HCT116 (cell line): Measurements from ENCODE around the gene KMT2E. TPM values are rescaled to one million over a fixed set of nuclear protein-coding genes. Genes with fewer than 3 reads are reported as not detected.

Experiments
- ATAC-seq: fragments of 200-7000 bp; cut with Tn5 transposase; 2 replicates; pipeline ENCODE4 v1.9.1; 2020; ENCODE audit warnings: mild to moderate bottlenecking, moderate library complexity
- BruUV-seq: library from RNA; stranded (reverse); fragments of 400-500 nt; replicated peaks from 2 replicates; lab custom pipeline; 2021; lab: Mats Ljungman, UMichigan
- CTCF ChIA-PET: fragments of 300-600 bp; sonication (Branson Sonifier 250); formaldehyde crosslinking; loops from one replicate; lab custom pipeline; 2021; ENCODE audit warnings: antibody characterized with exemption; lab: Charles Lee
- POLR2A ChIA-PET: fragments of 300-600, 350-600 bp; sonication (Branson Sonifier 250); formaldehyde crosslinking; loops from one replicate; lab custom pipeline; 2021; ENCODE audit warnings: antibody characterized with exemption; lab: Charles Lee
- RAD21 ChIA-PET, 2 experiments: fragments of 300-600 bp; sonication (Branson Sonifier 250); formaldehyde crosslinking; loops; one replicate each; lab custom pipeline; 2023; ENCODE audit warnings: low total read pairs in 2 of 2; ENCODE audit not compliant: uncharacterized antibody in 2 of 2, unreplicated experiment in 2 of 2, low non-redundant PET in 1 of 2; lab: Charles Lee
- DNase-seq: peaks from one replicate; pipeline ENCODE4 v3.0.0-alpha.2; 2010; ENCODE audit warnings: low read depth, low spot score
- H2AFZ ChIP-seq: fragments of 200-600 bp; shearing (Covaris generic), sonication (generic); 2 replicates; pipeline ENCODE4 v1.6.1; 2017; ENCODE audit warnings: low read depth, mixed run types, mixed read lengths, antibody characterized with exemption, low read length; ENCODE audit not compliant: poor library complexity, severe bottlenecking
- H3K27ac ChIP-seq: 2 replicates; pipeline ENCODE4 v1.5.1; 2012; ENCODE audit warnings: low read depth, low read length
- H3K27me3 ChIP-seq: fragments of 200-600 bp; sonication (generic); 2 replicates; pipeline ENCODE4 v1.6.1; 2016; ENCODE audit warnings: mixed run types, low read length, mixed read lengths; ENCODE audit not compliant: insufficient read depth
- H3K36me3 ChIP-seq, 2 experiments: fragments of 200-500 bp in 1 of 2; fragments of 200-600 bp in 1 of 2; sonication (Bioruptor generic) in 1 of 2; sonication (generic) in 1 of 2; 2 replicates each; pipeline versions ENCODE4 v1.5.1 to v1.6.1; 2014 to 2016; ENCODE audit warnings: low read length in 2 of 2, inconsistent platforms in 1 of 2, mixed read lengths in 1 of 2, mixed run types in 1 of 2; ENCODE audit not compliant: insufficient read depth in 2 of 2, control insufficient read depth in 1 of 2
- H3K4me1 ChIP-seq, 2 experiments: fragments of 200-600 bp in 1 of 2; sonication (generic) in 1 of 2; 2 replicates each; pipeline versions ENCODE4 v1.5.1 to v1.6.1; 2012 to 2017; ENCODE audit warnings: low read length in 2 of 2, inconsistent platforms in 1 of 2, mild to moderate bottlenecking in 1 of 2, mixed read lengths in 1 of 2, mixed run types in 1 of 2, moderate library complexity in 1 of 2; ENCODE audit not compliant: insufficient read depth in 2 of 2, control insufficient read depth in 1 of 2
- H3K4me2 ChIP-seq: fragments of 200-600 bp; sonication (generic); 2 replicates; pipeline ENCODE4 v1.6.1; 2017; ENCODE audit warnings: mixed run types, low read length, mixed read lengths
- H3K4me3 ChIP-seq, 2 experiments: fragments of 200-600 bp in 1 of 2; sonication (generic) in 1 of 2; replicated peaks in 1 of 2; 2 replicates each; pipeline ENCODE4 v1.5.1; 2011 to 2016; ENCODE audit warnings: low read length in 2 of 2, control low read depth in 1 of 2, low read depth in 1 of 2, mild to moderate bottlenecking in 1 of 2, mixed read lengths in 1 of 2, mixed run types in 1 of 2
- H3K79me2 ChIP-seq: fragments of 200-600 bp; sonication (generic); 2 replicates; pipeline ENCODE4 v1.6.1; 2017; ENCODE audit warnings: mild to moderate bottlenecking, mixed run types, low read length, moderate library complexity, mixed read lengths; ENCODE audit not compliant: insufficient read depth
- H3K9ac ChIP-seq: fragments of 200-600 bp; sonication (generic); 2 replicates; pipeline ENCODE4 v1.6.1; 2016; ENCODE audit warnings: low read length, mixed read lengths
- H3K9me2 ChIP-seq: fragments of 200-600 bp; sonication (generic), shearing (Covaris generic); 2 replicates; pipeline ENCODE4 v1.6.1; 2017; ENCODE audit warnings: mixed run types, mild to moderate bottlenecking, moderate library complexity; ENCODE audit not compliant: insufficient read depth
- H3K9me3 ChIP-seq, 2 experiments: fragments of 200-500 bp in 1 of 2; fragments of 200-600 bp in 1 of 2; sonication (Bioruptor generic) in 1 of 2; sonication (generic) in 1 of 2; 2 replicates each; pipeline ENCODE4 v1.6.1; 2014 to 2017; ENCODE audit warnings: low read length in 2 of 2, mixed read lengths in 2 of 2, inconsistent platforms in 1 of 2, low read depth in 1 of 2, mild to moderate bottlenecking in 1 of 2, mixed run types in 1 of 2, moderate library complexity in 1 of 2; ENCODE audit not compliant: control insufficient read depth in 1 of 2, insufficient read depth in 1 of 2
- H4K20me1 ChIP-seq: fragments of 200-600 bp; sonication (generic), shearing (Covaris generic); 2 replicates; pipeline ENCODE4 v1.6.1; 2017; ENCODE audit warnings: mixed run types, mild to moderate bottlenecking, moderate library complexity; ENCODE audit not compliant: insufficient read depth
- POLR2AphosphoS5 ChIP-seq: IDR thresholded peaks from 2 replicates; pipeline ENCODE4 v1.6.1; 2011; ENCODE audit warnings: mild to moderate bottlenecking, low read depth, low read length, moderate library complexity
- SRF ChIP-seq: IDR thresholded peaks from 2 replicates; pipeline ENCODE4 v1.6.1; 2012; ENCODE audit warnings: low read depth
- ZFX ChIP-seq: fragments of 450-650 bp; IDR thresholded peaks from 2 replicates; pipeline ENCODE4 v1.6.1; 2017
- intact Hi-C: fragments of 100-400 bp; cut with micrococcal nuclease; formaldehyde crosslinking; loops from 2 replicates; pipeline ENCODE4 v1.10.0; 2022
- total RNA-seq: library from RNA; stranded (reverse); gene quantifications from one replicate; pipeline ENCODE4 v1.2.1, GENCODE V29; 2021; ENCODE audit not compliant: unreplicated experiment
- TF ChIP-seq, protein P1 (sequence below): IDR thresholded peaks from 2 replicates; pipeline ENCODE4 v1.6.1; 2011; ENCODE audit warnings: mild to moderate bottlenecking, low read length, moderate library complexity; ENCODE audit not compliant: insufficient replicate concordance; ENCODE audit errors: extremely low read depth
- TF ChIP-seq, protein P2 (sequence below): IDR thresholded peaks from 2 replicates; pipeline ENCODE4 v1.6.1; 2012

KMT2E gene
- total RNA-seq, 1 experiment from 2014 or later = 39.8 TPM

DNA sequence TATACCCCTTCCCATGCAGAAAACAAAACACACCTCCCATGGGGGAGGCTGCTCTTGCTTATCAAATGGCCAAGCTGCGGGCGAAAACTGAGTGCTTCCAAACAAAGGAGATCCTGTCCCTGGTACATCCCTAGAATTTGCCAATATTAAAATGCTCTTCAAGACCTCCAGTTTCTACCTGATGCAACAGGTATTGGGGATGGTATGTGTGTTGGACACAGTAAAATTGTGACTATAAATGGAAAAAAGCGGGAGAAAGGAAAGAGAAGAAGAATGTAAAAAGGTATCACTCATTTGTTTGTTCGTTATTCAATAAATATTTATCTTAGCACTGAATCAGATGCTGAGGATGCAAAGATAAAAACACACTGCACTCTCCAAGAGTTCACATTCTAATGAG, 123.9 kb downstream of the KMT2E start:
- Histone ChIP-seq H3K9me3 (no peaks in the 10 kb centered on the region), H3K9me2 (no peaks in the 10 kb centered on the region), H3K9ac (no peak overlapping the region), H3K4me2 (no peak overlapping the region), H4K20me1 (no peaks in the 10 kb centered on the region), H3K79me2 (peaks cover 8% of the 10 kb centered on the region), H3K27ac (no peak overlapping the region), H3K4me3 (no peak overlapping the region), H3K27me3 (no peaks in the 10 kb centered on the region), H3K4me1 (peaks cover 0 to 11% of the 10 kb centered on the region in 2 experiments; a peak in 1 of 4 replicates), H2AFZ (no peak overlapping the region), H3K36me3 (0 out of 4 replicates have a peak, but pooled peaks cover 0 to 3% of the 10 kb centered on the region in 2 experiments)
- intact Hi-C loops = no loop called here
- CTCF ChIA-PET = no interaction called here
- no TSS peak for BruUV-seq
- RAD21 ChIA-PET = no interaction called here
- TF ChIP-seq POLR2AphosphoS5 = no peak
- no peak for ATAC-seq
- DNase-seq = no peak
- POLR2A ChIA-PET = no interaction called here

- Histone ChIP-seq H3K9ac (no peak overlapping the region), H3K9me3 (no peaks in the 10 kb centered on the region), H3K9me2 (no peaks in the 10 kb centered on the region), H3K4me2 (no peak overlapping the region), H4K20me1 (no peaks in the 10 kb centered on the region), H3K4me3 (no peak overlapping the region), H3K4me1 (peaks cover 0 to 11% of the 10 kb centered on the region in 2 experiments; a peak in 1 of 4 replicates), H3K27ac (no peak overlapping the region), H3K36me3 (0 out of 4 replicates have a peak, but pooled peaks cover 0 to 5% of the 10 kb centered on the region in 2 experiments), H2AFZ (no peak overlapping the region), H3K27me3 (no peaks in the 10 kb centered on the region), H3K79me2 (peaks cover 8% of the 10 kb centered on the region)
- intact Hi-C loops = no loop called here
- no peak for ATAC-seq
- RAD21 ChIA-PET = interaction anchor here (0.6 kb wide), 2 partner anchors 218 to 300 kb away, joined by 3 to 6 read pairs; no protein-coding TSS in a partner anchor
- BruUV-seq = no TSS peak
- no peak for DNase-seq
- POLR2A ChIA-PET = no interaction called here
- no peak for TF ChIP-seq ZFX
- TF ChIP-seq, protein P1, sequence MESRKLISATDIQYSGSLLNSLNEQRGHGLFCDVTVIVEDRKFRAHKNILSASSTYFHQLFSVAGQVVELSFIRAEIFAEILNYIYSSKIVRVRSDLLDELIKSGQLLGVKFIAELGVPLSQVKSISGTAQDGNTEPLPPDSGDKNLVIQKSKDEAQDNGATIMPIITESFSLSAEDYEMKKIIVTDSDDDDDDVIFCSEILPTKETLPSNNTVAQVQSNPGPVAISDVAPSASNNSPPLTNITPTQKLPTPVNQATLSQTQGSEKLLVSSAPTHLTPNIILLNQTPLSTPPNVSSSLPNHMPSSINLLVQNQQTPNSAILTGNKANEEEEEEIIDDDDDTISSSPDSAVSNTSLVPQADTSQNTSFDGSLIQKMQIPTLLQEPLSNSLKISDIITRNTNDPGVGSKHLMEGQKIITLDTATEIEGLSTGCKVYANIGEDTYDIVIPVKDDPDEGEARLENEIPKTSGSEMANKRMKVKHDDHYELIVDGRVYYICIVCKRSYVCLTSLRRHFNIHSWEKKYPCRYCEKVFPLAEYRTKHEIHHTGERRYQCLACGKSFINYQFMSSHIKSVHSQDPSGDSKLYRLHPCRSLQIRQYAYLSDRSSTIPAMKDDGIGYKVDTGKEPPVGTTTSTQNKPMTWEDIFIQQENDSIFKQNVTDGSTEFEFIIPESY = no peak
- no peak for TF ChIP-seq SRF
- TF ChIP-seq, protein P2, sequence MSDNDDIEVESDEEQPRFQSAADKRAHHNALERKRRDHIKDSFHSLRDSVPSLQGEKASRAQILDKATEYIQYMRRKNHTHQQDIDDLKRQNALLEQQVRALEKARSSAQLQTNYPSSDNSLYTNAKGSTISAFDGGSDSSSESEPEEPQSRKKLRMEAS = no peak
- CTCF ChIA-PET = no interaction called here
Observed at GRCh38 chr7:105139381-105139780, 125.4 kb downstream of the KMT2E start.
